OCI-LY7 (cell line): ENCODE results near the gene SOWAHA. TPM values are rescaled to one million over a fixed set of nuclear protein-coding genes. Genes with fewer than 3 reads are reported as not detected.
"Not testable (repeated sequence)": the region's sequence is repeated elsewhere in the genome, so short reads cannot be mapped to it uniquely, and the experiment has no call there.

Experiments used
- BruUV-seq: library from RNA; stranded (reverse); fragments of 400-500 nt; replicated peaks from 2 replicates; lab custom pipeline; 2021; lab: Mats Ljungman, UMichigan
- CTCF ChIA-PET: fragments of 300-600 bp; sonication (Branson Sonifier 250); formaldehyde crosslinking; loops from one replicate; lab custom pipeline; 2022; ENCODE audit warnings: antibody characterized with exemption; ENCODE audit not compliant: unreplicated experiment; lab: Charles Lee
- POLR2A ChIA-PET: fragments of 300-600 bp; sonication (Branson Sonifier 250); formaldehyde crosslinking; loops from one replicate; lab custom pipeline; 2022; ENCODE audit warnings: antibody characterized with exemption; lab: Charles Lee
- DNase-seq: peaks from one replicate; pipeline ENCODE4 v3.0.0-alpha.2; 2015; ENCODE audit warnings: low spot score
- H2AFZ ChIP-seq: fragments of 200-600 bp; sonication (generic), shearing (Covaris generic); 2 replicates; pipeline ENCODE4 v1.6.1; 2014; ENCODE audit warnings: mild to moderate bottlenecking, antibody characterized with exemption, low read length, moderate library complexity
- H3K27ac ChIP-seq: fragments of 200-600 bp; sonication (generic); 2 replicates; pipeline ENCODE4 v1.5.1; 2014; ENCODE audit warnings: mixed run types, low read depth, mild to moderate bottlenecking, moderate library complexity, low read length, inconsistent platforms; ENCODE audit not compliant: poor library complexity, severe bottlenecking
- H3K36me3 ChIP-seq: fragments of 200-600 bp; sonication (generic); 2 replicates; pipeline ENCODE4 v1.6.1; 2014; ENCODE audit warnings: mild to moderate bottlenecking, antibody characterized with exemption, low read length, moderate library complexity, mixed read lengths; ENCODE audit not compliant: insufficient read depth
- H3K4me1 ChIP-seq: fragments of 200-600 bp; sonication (generic); 2 replicates; pipeline ENCODE4 v1.5.1; 2014; ENCODE audit warnings: mild to moderate bottlenecking, low read length; ENCODE audit not compliant: insufficient read depth, poor library complexity, severe bottlenecking
- H3K4me2 ChIP-seq: fragments of 200-600 bp; sonication (generic); 2 replicates; pipeline ENCODE4 v1.6.1; 2014; ENCODE audit warnings: mild to moderate bottlenecking, low read length
- H3K4me3 ChIP-seq: fragments of 200-600 bp; sonication (generic); 2 replicates; pipeline ENCODE4 v1.5.1; 2014; ENCODE audit warnings: mild to moderate bottlenecking, low read depth, low read length; ENCODE audit not compliant: poor library complexity, severe bottlenecking
- H3K79me2 ChIP-seq: fragments of 200-600 bp; sonication (generic); 2 replicates; pipeline ENCODE4 v1.6.1; 2016; ENCODE audit warnings: low read depth, mild to moderate bottlenecking, low read length, moderate library complexity, mixed read lengths; ENCODE audit not compliant: insufficient read depth
- H3K9me2 ChIP-seq: fragments of 200-600 bp; sonication (generic); 2 replicates; pipeline ENCODE4 v1.6.1; 2016; ENCODE audit warnings: mild to moderate bottlenecking, low read length, mixed read lengths; ENCODE audit not compliant: insufficient read depth
- H3K9me3 ChIP-seq: fragments of 200-600 bp; sonication (generic); 2 replicates; pipeline ENCODE4 v1.6.1; 2014; ENCODE audit warnings: mild to moderate bottlenecking, mixed run types, low read length, mixed read lengths
- H4K20me1 ChIP-seq: fragments of 200-600 bp; sonication (generic); 2 replicates; pipeline ENCODE4 v1.6.1; 2014; ENCODE audit warnings: mild to moderate bottlenecking, antibody characterized with exemption, low read length, moderate library complexity, mixed read lengths; ENCODE audit not compliant: insufficient read depth
- EZH2phosphoT487 ChIP-seq: fragments of 200-600 bp; sonication (generic); IDR thresholded peaks from 2 replicates; pipeline ENCODE4 v1.6.1; 2018; ENCODE audit warnings: low read depth, borderline replicate concordance, mild to moderate bottlenecking, mixed run types, antibody characterized with exemption, low read length, moderate library complexity, mixed read lengths
- intact Hi-C: fragments of 100-400 bp; cut with micrococcal nuclease; formaldehyde crosslinking; loops from one replicate; pipeline ENCODE4 v1.10.0; 2022; ENCODE audit not compliant: unreplicated experiment
- total RNA-seq, 2 experiments: library from RNA; depleted of rRNA in 1 of 2; stranded (reverse); fragments of >200 nt in 1 of 2; shearing (Covaris generic) in 1 of 2; gene quantifications; 2 replicates each; pipeline ENCODE4 v1.2.3, GENCODE V29; 2014 to 2022
- TF ChIP-seq, protein P1 (sequence below): fragments of 200-600 bp; sonication (generic); conservative IDR thresholded peaks from 2 replicates; pipeline ENCODE4 v1.5.1; 2014; ENCODE audit warnings: mild to moderate bottlenecking, antibody characterized with exemption, low read length, moderate library complexity, mixed read lengths

SOWAHA gene
- total RNA-seq, 2 experiments from 2014 or later, result not detected

DNA sequence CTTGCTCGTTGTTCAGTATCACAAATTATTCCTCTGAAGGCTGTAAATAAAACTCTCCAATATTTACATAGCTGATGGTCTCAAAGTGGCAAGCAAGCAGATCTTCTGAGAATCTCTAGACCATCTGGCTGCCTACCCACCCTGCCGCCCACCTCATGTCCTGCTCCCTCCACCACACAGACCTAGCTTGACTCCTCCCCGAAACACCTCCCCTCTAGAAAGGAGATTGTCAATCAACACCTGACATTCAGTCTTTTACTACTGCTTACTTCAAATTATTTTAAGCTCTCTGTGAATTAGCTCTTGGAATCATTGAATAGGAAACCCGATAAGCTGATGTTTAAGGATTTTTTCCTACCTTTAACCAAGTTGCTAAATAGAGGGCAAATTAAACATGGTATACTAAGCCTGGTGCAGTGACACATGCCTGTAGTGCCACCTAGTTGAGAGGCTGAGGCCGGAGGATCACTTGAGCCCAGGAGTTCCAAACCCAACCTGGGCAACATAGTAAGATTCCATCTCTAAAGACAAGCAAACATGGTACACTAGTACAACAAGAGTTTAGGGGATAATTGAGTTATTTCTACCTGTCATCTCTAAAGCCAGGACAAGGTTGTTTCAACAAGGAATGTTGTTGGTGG lies 10.9 kb upstream of the SOWAHA start:
- TF ChIP-seq EZH2phosphoT487, result no peak
- TF ChIP-seq, protein P1, sequence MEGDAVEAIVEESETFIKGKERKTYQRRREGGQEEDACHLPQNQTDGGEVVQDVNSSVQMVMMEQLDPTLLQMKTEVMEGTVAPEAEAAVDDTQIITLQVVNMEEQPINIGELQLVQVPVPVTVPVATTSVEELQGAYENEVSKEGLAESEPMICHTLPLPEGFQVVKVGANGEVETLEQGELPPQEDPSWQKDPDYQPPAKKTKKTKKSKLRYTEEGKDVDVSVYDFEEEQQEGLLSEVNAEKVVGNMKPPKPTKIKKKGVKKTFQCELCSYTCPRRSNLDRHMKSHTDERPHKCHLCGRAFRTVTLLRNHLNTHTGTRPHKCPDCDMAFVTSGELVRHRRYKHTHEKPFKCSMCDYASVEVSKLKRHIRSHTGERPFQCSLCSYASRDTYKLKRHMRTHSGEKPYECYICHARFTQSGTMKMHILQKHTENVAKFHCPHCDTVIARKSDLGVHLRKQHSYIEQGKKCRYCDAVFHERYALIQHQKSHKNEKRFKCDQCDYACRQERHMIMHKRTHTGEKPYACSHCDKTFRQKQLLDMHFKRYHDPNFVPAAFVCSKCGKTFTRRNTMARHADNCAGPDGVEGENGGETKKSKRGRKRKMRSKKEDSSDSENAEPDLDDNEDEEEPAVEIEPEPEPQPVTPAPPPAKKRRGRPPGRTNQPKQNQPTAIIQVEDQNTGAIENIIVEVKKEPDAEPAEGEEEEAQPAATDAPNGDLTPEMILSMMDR, result peak; percentile 47
- POLR2A ChIA-PET, result interaction anchor here (0.7 to 1.0 kb wide), 3 partner anchors 13 to 435 kb away, joined by 3 to 4 read pairs (median 3); no protein-coding TSS in a partner anchor
- CTCF ChIA-PET, result no interaction called here
- Histone ChIP-seq H3K4me2 (no peak overlapping the region), H4K20me1 (no peaks in the 10 kb centered on the region), H3K27ac (no peak overlapping the region), H3K9me3 (no peaks in the 10 kb centered on the region), H2AFZ (no peak overlapping the region), H3K4me3 (no peak overlapping the region), H3K9me2 (no peaks in the 10 kb centered on the region), H3K4me1 (no peaks in the 10 kb centered on the region), H3K36me3 (no peaks in the 10 kb centered on the region), H3K79me2 (no peaks in the 10 kb centered on the region)
- DNase-seq, result no peak
- no TSS peak for BruUV-seq
- intact Hi-C loops, result loop anchor here (5.0 kb wide), 1 partner anchor 275 kb away; no protein-coding TSS in a partner anchor

DNA sequence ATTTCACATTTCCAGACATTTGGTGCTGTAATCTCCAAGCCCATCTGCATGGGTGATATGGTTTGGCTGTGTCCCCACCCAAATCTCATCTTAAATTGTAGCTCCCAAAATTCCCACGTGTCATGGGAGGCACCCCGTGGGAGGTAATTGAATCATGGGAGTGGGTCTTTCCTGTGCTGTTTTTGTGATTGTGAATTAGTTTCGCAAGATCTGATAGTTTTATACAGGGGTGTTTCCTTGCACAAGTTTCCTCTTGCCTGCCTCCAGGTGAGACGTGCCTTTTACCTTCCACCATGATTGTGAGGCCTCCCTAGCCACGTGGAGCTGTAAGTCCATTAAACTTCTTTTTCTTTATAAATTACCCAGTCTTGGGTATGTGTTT lies 10.4 kb upstream of the SOWAHA start:
- intact Hi-C loops, result loop anchor here (5.0 kb wide), 1 partner anchor 275 kb away; no protein-coding TSS in a partner anchor
- H3K27ac ChIP-seq, H3K36me3 ChIP-seq, DNase-seq, H3K79me2 ChIP-seq, H3K4me3 ChIP-seq, CTCF ChIA-PET, H3K9me2 ChIP-seq, H3K4me1 ChIP-seq, H3K9me3 ChIP-seq, H4K20me1 ChIP-seq, BruUV-seq, H2AFZ ChIP-seq, H3K4me2 ChIP-seq: not testable (repeated sequence)
- POLR2A ChIA-PET, result interaction anchor here (1.0 kb wide), 1 partner anchor 13 kb away, joined by 3 read pairs; no protein-coding TSS in a partner anchor

DNA sequence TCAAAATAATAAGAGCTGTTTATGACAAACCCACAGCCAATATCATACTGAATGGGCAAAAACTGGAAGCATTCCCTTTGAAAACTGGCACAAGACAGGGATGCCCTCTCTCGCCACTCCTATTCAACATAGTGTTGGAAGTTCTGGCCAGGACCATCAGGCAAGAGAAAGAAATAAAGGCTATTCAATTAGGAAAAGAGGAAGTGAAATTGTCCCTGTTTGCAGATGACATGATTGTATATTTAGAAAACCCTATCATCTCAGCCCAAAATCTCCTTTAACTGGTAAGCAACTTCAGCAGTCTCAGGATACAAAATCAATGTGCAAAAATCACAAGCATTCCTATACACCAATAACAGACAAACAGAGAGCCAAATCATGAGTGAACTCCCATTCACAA lies 8.9 kb upstream of the SOWAHA start:
- H3K4me3 ChIP-seq, H3K9me2 ChIP-seq, H2AFZ ChIP-seq, H3K4me2 ChIP-seq, H4K20me1 ChIP-seq, H3K9me3 ChIP-seq, BruUV-seq, H3K4me1 ChIP-seq, H3K27ac ChIP-seq, H3K79me2 ChIP-seq, CTCF ChIA-PET, H3K36me3 ChIP-seq, DNase-seq, POLR2A ChIA-PET: not testable (repeated sequence)
- intact Hi-C loops, result loop anchor here (5.0 kb wide), 1 partner anchor 277 kb away; no protein-coding TSS in a partner anchor

DNA sequence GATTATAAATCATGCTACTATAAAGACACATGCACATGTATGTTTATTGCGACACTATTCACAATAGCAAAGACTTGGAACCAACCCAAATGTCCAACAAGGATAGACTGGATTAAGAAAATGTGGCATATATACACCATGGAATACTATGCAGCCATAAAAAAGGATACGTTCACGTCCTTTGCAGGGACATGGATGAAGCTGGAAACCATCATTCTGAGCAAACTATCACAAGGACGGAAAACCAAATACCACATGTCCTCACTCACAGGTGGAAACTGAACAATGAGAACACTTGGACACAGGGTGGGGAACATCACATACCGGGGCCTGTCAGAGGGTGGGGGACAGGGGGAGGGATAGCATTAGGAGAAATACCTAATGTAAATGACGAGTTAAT lies 7.2 kb upstream of the SOWAHA start:
- H3K9me2 ChIP-seq, BruUV-seq, DNase-seq, H3K36me3 ChIP-seq, intact Hi-C loops, H3K79me2 ChIP-seq, POLR2A ChIA-PET, H3K4me1 ChIP-seq, CTCF ChIA-PET, H3K9me3 ChIP-seq, H3K27ac ChIP-seq, H3K4me3 ChIP-seq, H3K4me2 ChIP-seq, H4K20me1 ChIP-seq, H2AFZ ChIP-seq: not testable (repeated sequence)

DNA sequence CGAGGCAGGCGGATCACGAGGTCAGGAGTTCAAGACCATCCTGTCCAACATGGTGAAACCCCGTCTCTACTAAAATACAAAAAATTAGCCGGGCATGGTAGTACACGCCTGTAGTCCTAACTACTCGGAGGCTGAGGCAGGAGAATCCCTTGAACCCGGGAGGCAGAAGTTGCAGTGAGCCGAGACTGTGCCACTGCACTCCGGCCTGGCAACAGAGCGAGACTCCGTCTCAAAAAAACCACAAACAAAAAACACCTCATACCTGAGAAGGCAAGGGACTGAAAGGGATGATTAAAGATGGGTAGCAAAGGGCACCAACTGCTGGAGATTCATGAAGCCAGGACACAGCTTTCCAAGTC lies 6.3 kb upstream of the SOWAHA start:
- H3K27ac ChIP-seq, BruUV-seq, H3K79me2 ChIP-seq, H3K4me3 ChIP-seq, H3K36me3 ChIP-seq, H3K9me3 ChIP-seq, POLR2A ChIA-PET, H3K4me2 ChIP-seq, DNase-seq, intact Hi-C loops, CTCF ChIA-PET, H3K9me2 ChIP-seq, H3K4me1 ChIP-seq, H2AFZ ChIP-seq, H4K20me1 ChIP-seq: not testable (repeated sequence)
